GM21737 (cell line): ENCODE measurements around the gene BRD1.

ENCODE experiments used
- ATAC-seq: cut with Tn5 transposase; IDR thresholded peaks from one replicate; pipeline ENCODE4 v1.9.1; 2021; ENCODE audit warnings: mild to moderate bottlenecking, moderate library complexity; ENCODE audit not compliant: unreplicated experiment

BRD1 gene

GRCh38 chr22:49803737-49804375 is 23.8 kb downstream of the BRD1 start:
- no peak for ATAC-seq

GRCh38 chr22:49803134-49803533 is 24.5 kb downstream of the BRD1 start:
- no peak for ATAC-seq

DNA sequence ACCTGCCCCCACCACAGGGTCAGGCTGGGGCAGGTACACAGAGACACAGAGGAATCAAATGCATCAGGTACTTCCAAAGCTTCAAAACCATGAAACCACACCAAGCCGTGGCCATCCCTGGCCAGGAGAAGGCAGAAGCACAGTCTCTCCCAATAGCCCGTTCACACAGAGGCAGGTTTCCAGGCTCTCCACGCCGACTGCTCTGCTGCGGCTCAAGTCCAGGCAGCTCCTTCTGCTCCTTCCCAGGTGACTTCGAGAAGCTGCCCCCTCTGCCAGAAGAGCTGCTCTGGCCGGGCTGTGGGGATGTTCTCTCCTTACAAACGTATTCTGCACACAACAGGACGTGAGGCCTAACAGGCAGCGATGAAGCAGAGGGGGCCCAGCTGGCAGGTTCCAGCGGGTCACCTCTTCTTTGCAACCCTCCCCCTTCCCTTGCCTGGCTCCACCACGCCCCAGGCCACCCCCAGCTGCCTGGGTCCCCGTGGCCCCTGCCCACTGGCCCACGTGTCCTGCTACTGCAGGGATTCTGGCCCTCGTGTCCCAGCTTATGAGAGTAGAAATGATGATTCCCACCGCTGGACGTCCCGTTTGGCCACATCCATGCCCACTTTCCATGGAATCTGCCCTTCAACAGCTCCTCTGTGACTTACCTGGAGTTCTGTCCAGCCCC is 26.1 kb downstream of the BRD1 start:
- no peak for ATAC-seq

DNA sequence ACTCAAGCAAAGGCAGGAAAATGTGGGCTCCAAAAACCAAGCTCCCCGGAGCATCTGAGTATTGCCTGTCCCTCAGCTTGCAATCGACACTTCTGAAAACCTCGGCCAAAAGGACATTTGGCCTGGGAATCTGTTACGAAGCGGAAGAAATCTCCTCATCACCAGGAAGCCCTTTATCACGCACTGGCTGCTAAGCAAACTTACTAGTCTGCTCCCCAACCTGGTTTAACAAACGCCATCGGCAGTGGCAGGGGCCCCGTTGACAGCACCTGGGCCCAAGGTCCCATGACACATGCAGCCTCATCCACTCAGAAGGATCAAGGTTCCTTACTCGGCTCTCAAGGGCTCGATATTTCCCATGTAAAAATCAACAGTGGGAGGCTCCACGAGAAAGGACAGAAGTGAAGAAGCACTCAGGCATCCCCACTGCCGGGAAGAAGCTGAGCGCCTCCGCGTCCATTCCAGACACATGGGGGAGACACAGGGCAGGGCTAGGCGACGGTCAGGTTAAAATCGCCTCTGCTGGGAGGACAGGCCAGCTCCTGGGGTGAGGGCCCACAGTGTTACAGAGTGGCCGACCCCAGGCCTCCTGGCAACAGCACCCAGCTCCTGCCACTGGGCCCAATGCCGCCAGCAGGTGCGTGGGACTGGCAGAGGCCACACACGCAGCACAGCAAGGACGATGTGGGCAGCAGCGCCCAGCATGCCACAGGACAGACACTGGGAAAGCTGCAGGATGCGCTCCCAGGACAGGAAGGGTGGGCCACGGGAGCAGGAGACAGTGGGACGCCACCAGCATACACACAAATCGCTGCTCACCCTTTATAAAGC is 27.1 kb downstream of the BRD1 start:
- no peak for ATAC-seq

DNA sequence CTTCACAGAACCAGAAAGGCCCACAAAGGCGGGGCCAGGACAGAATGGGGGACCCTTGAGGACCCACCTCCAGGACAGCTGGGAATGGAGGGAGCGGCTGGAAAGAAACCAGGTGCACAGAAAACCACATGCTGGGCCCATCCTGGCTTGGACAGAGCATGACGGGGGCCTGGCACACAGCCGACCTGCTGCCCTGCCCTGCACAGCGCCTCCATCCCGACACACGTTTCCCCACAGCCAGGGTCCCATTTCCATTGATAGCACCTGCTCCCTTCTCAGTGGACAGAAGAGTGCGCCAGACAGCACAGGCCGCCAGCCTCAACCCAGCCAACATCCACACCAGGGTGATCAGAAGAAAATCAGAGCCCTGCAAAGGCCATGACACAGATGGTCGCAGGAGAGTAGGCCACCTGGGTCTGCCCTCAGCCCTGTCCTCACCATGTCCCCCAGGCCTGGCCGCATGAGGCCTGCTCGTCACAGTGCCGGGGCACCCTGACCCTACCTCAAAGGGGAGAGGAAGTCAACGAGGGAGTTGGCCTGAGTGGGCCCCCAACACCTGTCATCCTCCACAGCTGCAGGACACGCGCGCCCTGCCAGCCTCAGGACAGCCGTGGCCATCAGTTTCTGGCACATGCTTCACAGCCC is 28.1 kb downstream of the BRD1 start:
- ATAC-seq, result no peak

DNA sequence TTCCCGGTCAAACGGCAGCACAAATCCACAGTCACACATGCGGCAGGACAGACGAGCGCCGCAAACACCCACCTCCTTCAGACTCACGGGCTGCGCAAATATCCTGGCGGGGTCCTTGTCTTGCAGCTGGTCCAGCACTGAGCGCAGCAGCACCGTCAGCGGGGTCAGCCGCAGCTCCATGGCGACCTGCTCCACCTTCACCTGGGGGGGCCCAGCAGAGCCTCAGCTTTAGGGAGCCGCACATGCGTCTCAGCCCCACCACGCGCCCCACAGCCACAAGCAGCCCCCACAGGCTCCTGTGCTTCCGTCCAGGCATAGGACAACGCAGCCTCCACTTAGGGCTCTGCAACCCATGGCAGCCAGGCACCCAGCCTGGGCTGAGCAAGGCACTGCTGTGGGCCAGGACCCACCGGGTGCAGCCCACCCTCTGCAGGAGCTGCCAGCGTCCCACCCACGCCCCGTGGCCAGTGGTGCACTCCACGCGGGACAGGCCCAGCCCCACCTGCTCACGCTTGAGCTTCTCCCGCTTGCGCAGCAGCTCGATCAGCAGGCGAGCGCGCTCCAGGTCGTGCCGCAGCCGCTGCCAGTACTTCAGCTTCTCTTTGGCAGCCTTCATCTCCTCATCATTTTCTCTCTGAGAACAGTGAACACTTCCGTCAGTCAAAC is 29.1 kb downstream of the BRD1 start:
- ATAC-seq, result no peak

DNA sequence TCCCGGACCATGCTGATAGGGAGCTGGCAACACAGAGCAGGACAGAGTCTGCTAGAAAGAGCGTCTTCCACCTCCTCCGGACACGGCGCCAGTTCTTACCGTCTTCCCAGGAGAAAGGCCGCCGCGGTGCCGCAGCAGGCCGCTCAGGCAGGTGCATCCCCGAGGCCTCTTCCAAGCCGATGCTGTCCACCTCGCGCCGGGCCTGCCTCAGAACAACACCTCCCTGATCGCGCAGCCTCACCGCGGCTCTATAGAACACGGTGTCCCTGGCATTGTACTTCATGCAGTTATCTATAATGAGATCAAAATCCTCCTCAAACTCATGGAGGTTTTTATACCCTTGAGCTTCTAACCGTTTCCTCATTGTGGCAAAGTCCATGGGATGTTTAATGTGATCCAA is 30.0 kb downstream of the BRD1 start:
- no peak for ATAC-seq

DNA sequence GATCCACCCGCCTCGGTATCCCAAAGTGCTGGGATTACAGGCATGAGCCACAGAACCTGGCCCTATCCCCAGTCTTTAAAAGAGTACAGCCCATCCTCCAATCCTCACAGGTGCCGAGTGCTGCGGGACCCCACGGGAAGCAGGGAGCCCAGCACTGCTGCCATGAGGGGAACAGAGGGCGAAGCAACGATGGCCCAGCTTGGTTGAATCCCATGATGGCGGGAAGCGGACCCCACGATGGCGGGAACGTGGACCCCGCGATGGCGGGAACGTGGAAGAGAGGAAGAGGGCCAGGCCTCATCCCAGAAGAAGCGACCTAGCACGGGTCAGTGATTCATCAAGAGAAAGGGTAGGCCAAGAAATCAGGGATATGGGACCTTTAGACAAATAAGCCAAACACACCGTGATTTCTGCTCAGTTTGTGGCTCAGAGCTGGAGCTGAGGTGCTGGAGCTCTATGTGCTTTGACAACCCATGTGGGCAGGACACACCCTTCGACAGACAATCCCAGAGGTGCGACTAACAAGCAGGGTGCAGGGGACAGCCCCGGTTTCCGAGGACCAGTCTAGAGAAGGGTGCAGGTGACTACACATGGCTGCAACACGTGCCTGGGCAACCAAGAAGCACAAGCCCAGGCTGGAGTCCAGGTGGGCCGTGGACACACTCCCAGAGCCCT is 30.9 kb downstream of the BRD1 start:
- ATAC-seq, result no peak

DNA sequence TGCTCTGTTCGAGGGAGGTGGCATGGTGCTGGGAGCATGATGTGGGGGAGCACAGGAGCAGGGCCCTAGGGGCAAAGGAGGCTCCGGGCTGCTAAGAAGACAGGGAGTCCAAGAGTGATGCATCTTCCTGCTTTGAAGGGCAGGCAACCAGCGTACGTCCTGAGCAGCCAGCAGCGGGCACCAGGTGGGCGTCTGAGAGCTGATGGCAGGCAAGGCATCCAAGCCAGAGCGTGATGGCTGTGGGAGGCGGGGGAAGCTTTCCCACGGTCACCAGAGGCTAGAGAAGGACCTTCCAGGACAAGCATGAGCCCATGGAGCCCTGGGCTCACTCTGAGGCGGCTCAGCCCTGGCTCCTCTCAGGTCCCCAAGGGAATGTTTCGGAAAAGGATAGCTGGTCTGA is 32.2 kb downstream of the BRD1 start:
- no peak for ATAC-seq

DNA sequence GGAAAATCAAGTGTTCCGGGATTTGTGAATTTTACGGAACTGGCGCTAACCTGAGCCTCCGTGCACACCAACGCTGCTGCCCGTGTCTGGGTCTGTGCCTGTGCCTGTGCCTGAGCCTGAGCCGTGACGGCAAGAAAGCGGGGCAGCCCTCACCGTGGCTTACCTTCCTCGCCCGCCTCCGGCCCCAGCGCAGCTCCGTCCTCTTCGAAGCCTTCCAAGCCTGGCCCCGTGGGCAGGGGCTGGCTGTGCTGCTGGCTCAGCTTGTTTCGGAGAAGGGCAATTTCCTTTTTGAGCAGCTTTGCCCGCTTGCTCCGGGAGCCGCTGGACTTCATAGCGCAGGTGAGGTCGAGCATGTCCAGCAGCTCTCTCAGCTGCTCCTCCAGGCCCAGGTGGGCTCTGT is 33.8 kb downstream of the BRD1 start:
- no peak for ATAC-seq

DNA sequence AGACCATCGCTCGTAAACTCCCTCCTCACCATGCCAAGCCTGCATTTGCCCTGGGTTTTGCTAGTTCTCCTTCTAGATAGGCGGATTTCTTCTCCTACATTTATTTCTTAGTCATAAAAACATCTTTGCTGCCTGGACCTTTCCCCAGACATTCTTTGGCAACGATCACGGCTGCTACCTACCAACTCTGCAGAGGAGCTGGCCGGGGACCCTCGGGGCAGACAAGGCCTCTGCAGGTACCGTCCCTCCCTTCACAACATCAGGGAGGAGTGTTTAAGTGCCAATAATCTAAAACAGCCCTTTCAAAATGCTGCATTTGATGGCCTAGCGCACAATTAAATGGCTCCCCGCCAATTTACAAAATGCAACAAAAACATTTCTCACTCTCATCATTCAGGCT is 34.4 kb downstream of the BRD1 start:
- ATAC-seq, result no peak

DNA sequence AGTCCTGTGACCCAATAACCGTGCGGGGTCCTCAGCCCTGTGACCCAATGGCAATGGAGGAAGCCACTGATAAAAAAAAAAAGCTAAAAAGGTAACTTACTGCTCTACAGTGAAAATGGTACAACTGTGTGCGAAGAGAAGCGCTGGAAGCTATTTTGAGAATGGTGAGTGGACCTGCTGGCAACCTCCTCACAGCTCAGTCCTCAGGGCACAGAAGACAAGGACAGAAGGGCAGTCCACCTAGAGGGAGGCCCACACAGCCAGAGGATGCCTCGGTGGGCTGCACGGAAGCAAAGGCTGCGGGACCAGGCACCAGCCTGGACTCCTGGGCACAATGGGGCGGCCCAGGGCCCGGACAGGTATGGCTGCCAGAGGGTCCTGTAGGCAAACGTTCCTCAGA is 35.6 kb downstream of the BRD1 start:
- no peak for ATAC-seq

DNA sequence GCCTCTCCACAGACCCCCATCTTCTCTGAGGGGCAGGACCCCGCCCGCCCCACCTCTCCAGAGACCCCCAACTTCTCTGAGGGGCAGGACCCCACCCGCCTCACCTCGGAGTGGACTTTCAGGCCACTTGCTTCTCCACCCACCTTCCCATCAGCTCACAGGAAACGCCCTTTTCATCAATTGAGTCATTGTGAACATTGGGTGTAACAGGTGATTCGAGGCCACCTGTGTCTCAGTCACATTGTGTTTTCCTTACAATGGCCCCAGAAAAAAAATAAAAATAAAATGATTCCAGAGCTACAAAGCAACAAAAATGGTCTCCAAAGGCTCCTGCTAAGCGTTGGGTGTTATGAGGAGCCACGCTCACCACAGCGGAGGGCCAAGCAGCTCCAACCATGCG is 36.0 kb downstream of the BRD1 start:
- no peak for ATAC-seq

DNA sequence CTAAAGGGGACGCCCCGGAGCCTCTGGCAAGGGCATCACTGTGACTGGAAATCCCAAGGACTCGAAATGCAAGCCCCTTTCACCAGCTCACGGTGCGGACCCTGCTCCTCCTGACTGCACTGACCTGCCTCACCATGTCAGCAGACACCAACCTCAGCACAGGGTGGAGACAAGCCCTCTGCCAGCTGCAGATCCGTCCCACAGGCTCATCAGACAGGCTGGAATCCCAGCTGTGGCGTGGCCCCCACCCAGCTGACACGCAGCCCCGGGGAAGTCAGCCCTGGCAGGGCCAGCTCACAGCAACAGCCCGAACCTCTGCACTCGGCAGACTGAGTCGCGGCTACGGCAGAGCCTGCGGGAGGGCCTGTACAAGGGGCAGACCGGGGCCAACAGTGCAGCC is 36.8 kb downstream of the BRD1 start:
- ATAC-seq, result no peak

GRCh38 chr22:49789289-49790141 is 38.2 kb downstream of the BRD1 start:
- ATAC-seq, result no peak

- no peak for ATAC-seq
Observed at GRCh38 chr22:49788504-49788903, 39.2 kb downstream of the BRD1 start.

GRCh38 chr22:49787861-49788260 is 39.8 kb downstream of the BRD1 start:
- ATAC-seq, result no peak

DNA sequence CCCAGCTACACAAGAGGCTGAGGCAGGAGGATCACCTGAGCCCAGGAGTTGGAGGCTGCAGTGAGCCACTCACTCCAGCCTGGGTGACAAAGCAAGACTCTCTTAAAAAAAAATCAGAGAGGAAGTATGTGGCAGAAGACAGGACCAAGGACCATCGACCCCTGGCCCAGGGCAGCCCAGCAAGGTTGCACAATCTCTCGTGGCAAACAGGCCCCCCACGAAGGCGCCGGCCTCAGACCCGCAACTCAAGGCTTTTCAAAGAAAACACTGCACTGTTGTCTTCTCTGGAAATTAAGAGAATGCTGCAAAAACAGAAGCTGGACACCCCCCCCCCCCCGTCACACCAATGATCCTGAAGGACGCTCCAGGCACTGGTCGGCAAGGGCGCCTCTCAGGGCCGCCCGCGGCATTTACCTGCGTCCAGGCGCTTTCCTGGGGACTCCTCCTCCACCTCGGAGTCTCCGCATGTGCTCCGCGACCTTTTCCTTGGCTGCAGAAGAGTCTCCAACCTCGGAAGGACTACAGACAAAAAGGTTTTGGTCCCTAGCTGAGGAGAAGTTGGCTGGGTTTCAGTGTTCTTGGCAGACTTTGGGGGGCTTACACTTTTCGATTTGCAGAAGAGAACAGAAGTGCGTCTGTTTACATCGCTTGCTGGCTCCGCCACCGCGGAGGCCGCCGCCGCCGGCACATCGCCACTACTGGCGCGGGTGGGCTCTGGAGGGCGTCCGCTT is 40.5 kb downstream of the BRD1 start:
- ATAC-seq, result no peak
